ENCODE data around the gene CLEC4E.

The CLEC4E gene

GRCh38 chr12:8513256-8513655 is 27.4 kb downstream of the CLEC4E start, which contains the start of gene CLEC4D:
TSS of gene CLEC4D (plus strand) at chr12:8513503. CDS start at chr12:8513733, 230 bp downstream.
- peak within 1 kb of the TSS; percentile 65 to 70 for H3K4me3 ChIP-seq (ENCODE audit: low read depth in 1 of 2, low read length in 1 of 2)
- peaks cover 6% of the 10 kb centered on the region for H3K36me3 ChIP-seq
- no peaks in the 10 kb centered on the region for H3K9me3 ChIP-seq
- H3K27me3 ChIP-seq, result no peaks in the 10 kb centered on the region
- H3K4me1 ChIP-seq (ENCODE audit: control insufficient read depth in 1 of 2, insufficient read depth in 1 of 2, low read depth in 1 of 2, low read length in 1 of 2), result peaks cover 69 to 75% of the 10 kb centered on the region in 2 experiments
- TF ChIP-seq, protein P1, sequence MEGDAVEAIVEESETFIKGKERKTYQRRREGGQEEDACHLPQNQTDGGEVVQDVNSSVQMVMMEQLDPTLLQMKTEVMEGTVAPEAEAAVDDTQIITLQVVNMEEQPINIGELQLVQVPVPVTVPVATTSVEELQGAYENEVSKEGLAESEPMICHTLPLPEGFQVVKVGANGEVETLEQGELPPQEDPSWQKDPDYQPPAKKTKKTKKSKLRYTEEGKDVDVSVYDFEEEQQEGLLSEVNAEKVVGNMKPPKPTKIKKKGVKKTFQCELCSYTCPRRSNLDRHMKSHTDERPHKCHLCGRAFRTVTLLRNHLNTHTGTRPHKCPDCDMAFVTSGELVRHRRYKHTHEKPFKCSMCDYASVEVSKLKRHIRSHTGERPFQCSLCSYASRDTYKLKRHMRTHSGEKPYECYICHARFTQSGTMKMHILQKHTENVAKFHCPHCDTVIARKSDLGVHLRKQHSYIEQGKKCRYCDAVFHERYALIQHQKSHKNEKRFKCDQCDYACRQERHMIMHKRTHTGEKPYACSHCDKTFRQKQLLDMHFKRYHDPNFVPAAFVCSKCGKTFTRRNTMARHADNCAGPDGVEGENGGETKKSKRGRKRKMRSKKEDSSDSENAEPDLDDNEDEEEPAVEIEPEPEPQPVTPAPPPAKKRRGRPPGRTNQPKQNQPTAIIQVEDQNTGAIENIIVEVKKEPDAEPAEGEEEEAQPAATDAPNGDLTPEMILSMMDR (IDR thresholded peaks at IDR 0.05), result no peak
- peak within 1 kb of the TSS; percentile 92 for H3K27ac ChIP-seq

DNA sequence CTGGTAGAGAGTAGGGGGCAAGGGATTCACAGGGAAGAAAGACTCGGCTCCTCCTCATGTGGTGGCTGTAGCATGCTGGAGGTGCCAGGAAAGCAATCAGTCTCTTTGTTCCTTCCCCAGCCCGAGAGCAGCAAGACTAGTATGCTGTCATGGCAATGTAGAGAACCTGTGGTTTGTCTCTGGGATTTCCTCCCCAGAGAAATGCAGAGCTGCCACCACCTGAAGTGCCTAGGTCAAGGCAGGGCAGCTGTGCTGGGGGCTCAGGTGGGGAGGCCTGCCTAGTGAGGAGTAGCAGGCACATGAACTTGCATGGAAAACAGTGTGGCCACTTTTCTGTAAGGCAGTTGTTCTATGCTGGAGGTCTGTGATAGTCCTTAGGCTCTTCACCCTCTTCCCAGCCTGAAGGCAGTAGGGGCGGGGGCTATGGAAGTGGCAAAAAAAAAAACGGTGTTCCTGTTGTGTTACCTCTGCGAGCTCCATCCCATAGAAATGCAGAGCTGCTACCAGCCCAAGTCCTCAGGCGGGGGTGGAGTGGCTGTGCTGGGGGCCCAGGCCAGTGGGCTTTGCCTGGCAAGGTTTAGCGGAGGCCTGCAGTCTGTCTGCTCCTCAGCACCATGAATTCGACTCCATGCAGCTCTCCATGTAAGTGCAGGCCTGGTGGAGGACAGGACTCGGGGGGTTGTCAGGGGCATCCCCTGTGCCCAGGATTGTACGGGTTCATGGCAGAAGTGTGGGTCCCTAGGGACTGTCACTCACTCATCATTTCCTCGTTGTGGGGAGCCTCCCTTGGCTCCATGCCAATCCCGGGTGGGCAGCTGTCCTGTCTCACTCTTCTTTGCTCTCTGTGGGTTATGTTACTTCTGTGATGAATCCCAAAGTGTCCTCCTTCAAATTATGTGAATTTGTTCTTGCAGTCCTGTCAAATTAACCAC is 31.5 kb downstream of the CLEC4E start:
- H3K36me3 ChIP-seq, result no peaks in the 10 kb centered on the region
- TF ChIP-seq, protein P1 (IDR thresholded peaks at IDR 0.05), result no peak
- no peaks in the 10 kb centered on the region for H3K27me3 ChIP-seq
- no peaks in the 10 kb centered on the region for H3K9me3 ChIP-seq
- no peak overlapping the region for H3K4me3 ChIP-seq (ENCODE audit: low read depth in 1 of 2, low read length in 1 of 2)
- peak overlapping the region; percentile 59 for H3K27ac ChIP-seq
- peaks cover 44 to 51% of the 10 kb centered on the region in 2 experiments for H3K4me1 ChIP-seq (ENCODE audit: control insufficient read depth in 1 of 2, insufficient read depth in 1 of 2, low read depth in 1 of 2, low read length in 1 of 2)

GRCh38 chr12:8508223-8508622 is 32.5 kb downstream of the CLEC4E start:
- no peaks in the 10 kb centered on the region for H3K27me3 ChIP-seq
- no peak overlapping the region for H3K27ac ChIP-seq
- no peaks in the 10 kb centered on the region for H3K36me3 ChIP-seq
- no peaks in the 10 kb centered on the region for H3K9me3 ChIP-seq
- TF ChIP-seq, protein P1 (IDR thresholded peaks at IDR 0.05), result no peak
- H3K4me1 ChIP-seq (ENCODE audit: control insufficient read depth in 1 of 2, insufficient read depth in 1 of 2, low read depth in 1 of 2, low read length in 1 of 2), result peaks cover 51 to 58% of the 10 kb centered on the region in 2 experiments
- H3K4me3 ChIP-seq (ENCODE audit: low read depth in 1 of 2, low read length in 1 of 2), result no peak overlapping the region

DNA sequence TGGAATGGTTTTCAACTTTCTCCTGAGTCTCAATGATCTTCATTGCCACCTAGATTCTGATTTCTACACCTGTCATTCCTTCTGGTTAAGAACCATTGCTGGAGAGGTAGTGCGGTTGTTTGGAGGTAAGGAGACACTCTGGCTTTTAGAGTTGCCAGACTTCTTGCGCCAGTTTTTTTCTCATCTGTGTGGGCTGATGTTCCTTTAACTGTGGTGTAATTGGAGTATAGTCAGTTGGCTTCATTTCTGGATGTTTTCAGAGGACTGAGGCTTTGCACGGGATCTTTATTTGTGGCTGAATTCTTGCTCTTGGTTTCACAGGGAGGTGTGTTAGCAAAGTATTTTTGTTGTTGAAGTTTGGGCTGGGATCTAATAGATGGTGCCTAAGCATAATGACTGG is 33.1 kb downstream of the CLEC4E start:
- no peak overlapping the region for H3K27ac ChIP-seq
- no peaks in the 10 kb centered on the region for H3K27me3 ChIP-seq
- peaks cover 51 to 58% of the 10 kb centered on the region in 2 experiments for H3K4me1 ChIP-seq (ENCODE audit: control insufficient read depth in 1 of 2, insufficient read depth in 1 of 2, low read depth in 1 of 2, low read length in 1 of 2)
- H3K36me3 ChIP-seq, result no peaks in the 10 kb centered on the region
- no peak overlapping the region for H3K4me3 ChIP-seq (ENCODE audit: low read depth in 1 of 2, low read length in 1 of 2)
- no peaks in the 10 kb centered on the region for H3K9me3 ChIP-seq
- TF ChIP-seq, protein P1 (IDR thresholded peaks at IDR 0.05), result no peak

- no peak overlapping the region for H3K27ac ChIP-seq
- H3K4me3 ChIP-seq (ENCODE audit: low read depth in 1 of 2, low read length in 1 of 2), result no peak overlapping the region
- H3K36me3 ChIP-seq, result no peaks in the 10 kb centered on the region
- H3K4me1 ChIP-seq (ENCODE audit: control insufficient read depth in 1 of 2, insufficient read depth in 1 of 2, low read depth in 1 of 2, low read length in 1 of 2), result peaks cover 61 to 66% of the 10 kb centered on the region in 2 experiments
- H3K27me3 ChIP-seq, result no peaks in the 10 kb centered on the region
- H3K9me3 ChIP-seq, result no peaks in the 10 kb centered on the region
- TF ChIP-seq, protein P1 (IDR thresholded peaks at IDR 0.05), result no peak
Measured at GRCh38 chr12:8504351-8504750, 36.4 kb downstream of the CLEC4E start.
